Parietal lobe (tissue), 2 donors: ENCODE data around the gene TLN1. TPM values are rescaled to one million over a fixed set of nuclear protein-coding genes. Genes with fewer than 3 reads are reported as not detected.

Experiments used
- small RNA-seq: library from RNA; depleted of rRNA; stranded (forward); fragments of <200 nt; gene quantifications from one replicate; pipeline ENCODE3, GENCODE V24; 2014; ENCODE audit warnings: low replicate concordance
- total RNA-seq: library from RNA; depleted of rRNA; stranded (reverse); fragments of >200 nt; gene quantifications from one replicate; pipeline ENCODE4 v1.2.3, GENCODE V29; 2014

TLN1 gene
- total RNA-seq: 26.6 TPM

DNA sequence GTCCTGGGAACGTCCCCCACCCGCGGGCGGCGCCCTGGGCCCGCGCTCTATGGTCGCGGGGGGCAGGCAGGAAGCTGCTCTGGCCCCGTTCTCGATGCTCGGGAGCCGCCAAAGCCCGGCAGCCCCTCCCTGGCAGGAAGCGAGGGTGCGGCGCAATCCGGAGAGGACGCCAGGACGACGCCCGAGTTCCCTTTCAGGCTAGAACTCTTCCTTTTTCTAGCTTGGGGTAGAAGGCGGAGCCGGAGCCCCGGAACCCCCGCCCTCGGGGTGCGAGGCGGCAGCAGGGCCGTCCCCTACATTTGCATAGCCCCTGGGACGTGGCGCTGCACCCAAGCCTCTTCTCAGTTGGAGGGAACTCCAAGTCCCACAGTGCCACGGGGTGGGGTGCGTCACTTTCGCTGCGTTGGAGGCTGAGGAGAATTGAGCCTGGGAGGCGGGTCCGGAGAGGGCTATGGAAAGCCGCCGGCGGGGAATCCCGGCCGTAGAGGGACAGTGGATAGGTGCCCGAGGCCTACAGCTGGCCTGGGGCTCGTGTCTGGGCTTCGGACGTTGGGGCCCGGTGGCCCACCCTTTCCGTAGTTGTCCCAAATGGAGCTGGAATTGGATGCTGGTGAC, at the start of gene TLN1, which contains the start of gene CREB3:
TSS of gene TLN1 (minus strand) at position 11 of the 615 bp plus-strand sequence. CDS start 6,501 bp downstream, outside the sequence.
TSS of gene CREB3 (plus strand) at position 482 of the 615 bp plus-strand sequence. CDS start at position 589, 107 bp downstream.

GRCh38 chr9:35754264-35754663, 22.3 kb upstream of the TLN1 start, which contains the start of gene MSMP:
MSMP (minus strand) TSS chr9:35754276; CDS start chr9:35754129, 147 bp downstream.

GRCh38 chr9:35748858-35749514, 17.0 kb upstream of the TLN1 start, which contains the start of the genes GBA2 and RGP1:
GBA2 (minus strand) TSS chr9:35749228; CDS start chr9:35748704, 524 bp downstream.
RGP1 (plus strand) TSS chr9:35749287; CDS start chr9:35749756, 469 bp downstream.

GRCh38 chr9:35689542-35690293, 42.3 kb downstream of the TLN1 start, which contains the start of gene TPM2:
TPM2 (minus strand) TSS chr9:35689925; CDS start chr9:35689817, 108 bp downstream.

GRCh38 chr9:35673132-35674024, 58.6 kb downstream of the TLN1 start, which contains the start of gene CA9:
CA9 (plus strand) TSS chr9:35673928; CDS start chr9:35673960, 32 bp downstream.

GRCh38 chr9:35664531-35665470, 67.2 kb downstream of the TLN1 start, which contains the start of gene ARHGEF39:
ARHGEF39 (minus strand) TSS chr9:35665195; CDS start chr9:35665169, 26 bp downstream.

GRCh38 chr9:35658137-35658967, 73.6 kb downstream of the TLN1 start, which contains the start of gene CCDC107:
CCDC107 (plus strand) TSS chr9:35658292; CDS start chr9:35658380, 88 bp downstream.

DNA sequence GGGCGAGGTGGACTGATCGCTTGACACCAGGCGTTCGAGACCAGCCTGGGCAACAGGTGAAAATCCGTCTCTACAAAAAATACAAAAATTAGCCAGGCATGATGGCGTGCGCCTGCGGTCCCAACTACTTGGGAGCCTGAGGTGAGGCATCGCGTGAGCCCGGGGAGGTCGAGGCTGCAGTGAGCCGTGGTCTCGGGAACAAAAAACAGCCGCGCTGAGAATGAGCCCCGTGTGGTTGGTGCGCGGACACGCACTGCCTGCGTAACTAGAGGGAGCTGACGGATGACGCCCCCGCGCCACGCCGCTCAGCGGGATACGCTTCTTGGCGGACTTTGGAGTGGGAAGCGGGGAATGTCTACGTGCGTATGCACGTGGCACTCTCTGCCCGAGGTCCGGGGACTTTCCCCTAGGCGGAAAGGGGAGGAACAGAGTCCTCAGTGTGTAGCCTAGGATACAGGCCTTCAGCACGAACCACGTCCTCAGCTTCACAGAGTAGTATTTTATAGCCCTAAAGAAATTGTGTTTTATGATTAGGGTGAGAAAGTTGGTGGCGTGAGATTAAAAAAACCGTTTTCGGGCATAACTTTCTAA, 74.4 kb downstream of the TLN1 start, which contains the start of gene RMRP:
TSS of gene RMRP (minus strand) at position 474 of the 591 bp plus-strand sequence.

GRCh38 chr9:35650341-35651158, 81.4 kb downstream of the TLN1 start, which contains the start of gene SIT1:
SIT1 (minus strand) TSS chr9:35650931; CDS start chr9:35650853, 78 bp downstream.

Small RNA genes lying within 50 kb of the gene (small RNA-seq; reads per million reads assigned to genes)
- gene MIR6853: not detected
- not detected for gene RMRP
- not detected for gene RN7SL22P

Other genes starting within 250 kb of the TLN1 start
- gene RUSC2, start 242.1 kb downstream of the TLN1 start, total RNA-seq: 66.4 TPM
- 19.1 TPM for gene TESK1, start 126.9 kb downstream of the TLN1 start, total RNA-seq
- not detected for gene CD72, start 113.8 kb downstream of the TLN1 start, total RNA-seq
- gene SIT1, start 81.3 kb downstream of the TLN1 start, total RNA-seq: not detected
- 78,439 TPM for gene RMRP, start 74.2 kb downstream of the TLN1 start, total RNA-seq
- gene CCDC107, start 73.9 kb downstream of the TLN1 start, total RNA-seq: 9.7 TPM
- 0.31 TPM for gene ARHGEF39, start 67.0 kb downstream of the TLN1 start, total RNA-seq
- not detected for gene CA9, start 58.3 kb downstream of the TLN1 start, total RNA-seq
- gene TPM2, start 42.3 kb downstream of the TLN1 start, total RNA-seq: 15.7 TPM
- gene CREB3, start 471 bp upstream of the TLN1 start, total RNA-seq: 30.0 TPM
- 92.0 TPM for gene GBA2, start 17.0 kb upstream of the TLN1 start, total RNA-seq
- gene RGP1, start 17.1 kb upstream of the TLN1 start, total RNA-seq: 20.0 TPM
- gene MSMP, start 22.1 kb upstream of the TLN1 start, total RNA-seq: not detected
- gene NPR2, start 59.4 kb upstream of the TLN1 start, total RNA-seq: 19.4 TPM
- gene SPAG8, start 80.1 kb upstream of the TLN1 start, total RNA-seq: 4.1 TPM
- 7.8 TPM for gene HINT2, start 82.8 kb upstream of the TLN1 start, total RNA-seq
- gene FAM221B, start 96.5 kb upstream of the TLN1 start, total RNA-seq: not detected
- gene TMEM8B, start 97.0 kb upstream of the TLN1 start, total RNA-seq: 12.5 TPM
- not detected for gene OR13J1, start 138.2 kb upstream of the TLN1 start, total RNA-seq
- gene HRCT1, start 174.0 kb upstream of the TLN1 start, total RNA-seq: 0.63 TPM
- gene SPAAR, start 177.3 kb upstream of the TLN1 start, total RNA-seq: 0.31 TPM
- not detected for gene OR2S2, start 226.0 kb upstream of the TLN1 start, total RNA-seq